OCI-LY7 (cell line): ENCODE measurements around the gene NGB. TPM values are rescaled to one million over a fixed set of nuclear protein-coding genes. Genes with fewer than 3 reads are reported as not detected.

Experiments
- BruUV-seq: library from RNA; stranded (reverse); fragments of 400-500 nt; replicated peaks from 2 replicates; lab custom pipeline; 2021; lab: Mats Ljungman, UMichigan
- CTCF ChIA-PET: fragments of 300-600 bp; sonication (Branson Sonifier 250); formaldehyde crosslinking; loops from one replicate; lab custom pipeline; 2022; ENCODE audit warnings: antibody characterized with exemption; ENCODE audit not compliant: unreplicated experiment; lab: Charles Lee
- POLR2A ChIA-PET: fragments of 300-600 bp; sonication (Branson Sonifier 250); formaldehyde crosslinking; loops from one replicate; lab custom pipeline; 2022; ENCODE audit warnings: antibody characterized with exemption; lab: Charles Lee
- DNase-seq: peaks from one replicate; pipeline ENCODE4 v3.0.0-alpha.2; 2015; ENCODE audit warnings: low spot score
- H2AFZ ChIP-seq: fragments of 200-600 bp; sonication (generic), shearing (Covaris generic); 2 replicates; pipeline ENCODE4 v1.6.1; 2014; ENCODE audit warnings: mild to moderate bottlenecking, antibody characterized with exemption, low read length, moderate library complexity
- H3K27ac ChIP-seq: fragments of 200-600 bp; sonication (generic); 2 replicates; pipeline ENCODE4 v1.5.1; 2014; ENCODE audit warnings: mixed run types, low read depth, mild to moderate bottlenecking, moderate library complexity, low read length, inconsistent platforms; ENCODE audit not compliant: poor library complexity, severe bottlenecking
- H3K36me3 ChIP-seq: fragments of 200-600 bp; sonication (generic); 2 replicates; pipeline ENCODE4 v1.6.1; 2014; ENCODE audit warnings: mild to moderate bottlenecking, antibody characterized with exemption, low read length, moderate library complexity, mixed read lengths; ENCODE audit not compliant: insufficient read depth
- H3K4me1 ChIP-seq: fragments of 200-600 bp; sonication (generic); 2 replicates; pipeline ENCODE4 v1.5.1; 2014; ENCODE audit warnings: mild to moderate bottlenecking, low read length; ENCODE audit not compliant: insufficient read depth, poor library complexity, severe bottlenecking
- H3K4me2 ChIP-seq: fragments of 200-600 bp; sonication (generic); 2 replicates; pipeline ENCODE4 v1.6.1; 2014; ENCODE audit warnings: mild to moderate bottlenecking, low read length
- H3K4me3 ChIP-seq: fragments of 200-600 bp; sonication (generic); 2 replicates; pipeline ENCODE4 v1.5.1; 2014; ENCODE audit warnings: mild to moderate bottlenecking, low read depth, low read length; ENCODE audit not compliant: poor library complexity, severe bottlenecking
- H3K79me2 ChIP-seq: fragments of 200-600 bp; sonication (generic); 2 replicates; pipeline ENCODE4 v1.6.1; 2016; ENCODE audit warnings: low read depth, mild to moderate bottlenecking, low read length, moderate library complexity, mixed read lengths; ENCODE audit not compliant: insufficient read depth
- H3K9me2 ChIP-seq: fragments of 200-600 bp; sonication (generic); 2 replicates; pipeline ENCODE4 v1.6.1; 2016; ENCODE audit warnings: mild to moderate bottlenecking, low read length, mixed read lengths; ENCODE audit not compliant: insufficient read depth
- H3K9me3 ChIP-seq: fragments of 200-600 bp; sonication (generic); 2 replicates; pipeline ENCODE4 v1.6.1; 2014; ENCODE audit warnings: mild to moderate bottlenecking, mixed run types, low read length, mixed read lengths
- H4K20me1 ChIP-seq: fragments of 200-600 bp; sonication (generic); 2 replicates; pipeline ENCODE4 v1.6.1; 2014; ENCODE audit warnings: mild to moderate bottlenecking, antibody characterized with exemption, low read length, moderate library complexity, mixed read lengths; ENCODE audit not compliant: insufficient read depth
- CTCF ChIP-seq: fragments of 200-600 bp; sonication (generic); conservative IDR thresholded peaks from 2 replicates; pipeline ENCODE4 v1.5.1; 2014; ENCODE audit warnings: mild to moderate bottlenecking, antibody characterized with exemption, low read length, moderate library complexity, mixed read lengths
- EZH2phosphoT487 ChIP-seq: fragments of 200-600 bp; sonication (generic); IDR thresholded peaks from 2 replicates; pipeline ENCODE4 v1.6.1; 2018; ENCODE audit warnings: low read depth, borderline replicate concordance, mild to moderate bottlenecking, mixed run types, antibody characterized with exemption, low read length, moderate library complexity, mixed read lengths
- intact Hi-C: fragments of 100-400 bp; cut with micrococcal nuclease; formaldehyde crosslinking; loops from one replicate; pipeline ENCODE4 v1.10.0; 2022; ENCODE audit not compliant: unreplicated experiment
- total RNA-seq, 2 experiments: library from RNA; depleted of rRNA in 1 of 2; stranded (reverse); fragments of >200 nt in 1 of 2; shearing (Covaris generic) in 1 of 2; gene quantifications; 2 replicates each; pipeline ENCODE4 v1.2.3, GENCODE V29; 2014 to 2022

NGB gene
- total RNA-seq, 2 experiments from 2014 or later, result not detected

DNA sequence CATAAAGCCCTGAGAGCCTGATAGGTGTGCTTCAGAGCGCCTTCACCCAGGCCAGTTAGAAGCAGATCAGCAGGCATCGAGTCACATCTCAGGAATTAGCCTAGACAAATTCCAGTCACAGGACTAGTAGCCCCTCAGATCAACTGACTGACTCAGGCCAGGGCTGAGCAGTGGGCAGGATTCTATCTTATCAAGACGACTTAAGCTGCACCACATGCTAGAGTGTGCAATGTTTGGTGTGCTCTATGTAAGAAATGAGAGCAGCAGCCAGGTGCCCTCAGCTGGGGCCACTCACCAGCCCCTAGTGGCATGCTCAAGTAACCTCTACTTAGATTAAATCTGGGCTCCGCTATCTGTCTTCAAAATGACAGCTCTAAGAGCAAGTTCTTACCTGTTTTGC is 19.7 kb upstream of the NGB start:
- ChIA-PET CTCF (no interaction called here), POLR2A (interaction anchor here (0.8 to 1.3 kb wide), 2 partner anchors 13 to 23 kb away, joined by 3 to 6 read pairs; no protein-coding TSS in a partner anchor)
- no peaks in the 10 kb centered on the region for H3K4me1 ChIP-seq
- H3K4me2 ChIP-seq, result no peak overlapping the region
- H2AFZ ChIP-seq, result no peak overlapping the region
- H3K9me3 ChIP-seq, result no peaks in the 10 kb centered on the region
- H4K20me1 ChIP-seq, result no peaks in the 10 kb centered on the region
- no peaks in the 10 kb centered on the region for H3K9me2 ChIP-seq
- H3K36me3 ChIP-seq, result peaks cover 18% of the 10 kb centered on the region; the same call in 1 of the 2 replicates
- DNase-seq, result peak; percentile 18
- no peak overlapping the region for H3K4me3 ChIP-seq
- BruUV-seq, result no TSS peak
- H3K27ac ChIP-seq, result no peak overlapping the region
- intact Hi-C loops, result no loop called here
- H3K79me2 ChIP-seq, result no peaks in the 10 kb centered on the region
- TF ChIP-seq EZH2phosphoT487 (no peak), CTCF (peak; percentile 27; the same call in 1 of the 2 replicates)

- no peak overlapping the region for H3K4me2 ChIP-seq
- no peak for DNase-seq
- CTCF ChIA-PET, result no interaction called here
- H4K20me1 ChIP-seq, result no peaks in the 10 kb centered on the region
- no peak overlapping the region for H2AFZ ChIP-seq
- no peaks in the 10 kb centered on the region for H3K79me2 ChIP-seq
- TF ChIP-seq EZH2phosphoT487, result no peak
- no peak for TF ChIP-seq CTCF
- no peak overlapping the region for H3K27ac ChIP-seq
- no TSS peak for BruUV-seq
- H3K4me1 ChIP-seq, result no peaks in the 10 kb centered on the region
- intact Hi-C loops, result no loop called here
- no peaks in the 10 kb centered on the region for H3K9me2 ChIP-seq
- POLR2A ChIA-PET, result interaction anchor here (0.7 kb wide), 1 partner anchor 164 kb away, joined by 3 read pairs; no protein-coding TSS in a partner anchor
- H3K36me3 ChIP-seq, result peaks cover 25% of the 10 kb centered on the region
- H3K4me3 ChIP-seq, result no peak overlapping the region
- H3K9me3 ChIP-seq, result no peaks in the 10 kb centered on the region
These were observed 15.6 kb upstream of the NGB start for GRCh38 chr14:77286576-77286975.

DNA sequence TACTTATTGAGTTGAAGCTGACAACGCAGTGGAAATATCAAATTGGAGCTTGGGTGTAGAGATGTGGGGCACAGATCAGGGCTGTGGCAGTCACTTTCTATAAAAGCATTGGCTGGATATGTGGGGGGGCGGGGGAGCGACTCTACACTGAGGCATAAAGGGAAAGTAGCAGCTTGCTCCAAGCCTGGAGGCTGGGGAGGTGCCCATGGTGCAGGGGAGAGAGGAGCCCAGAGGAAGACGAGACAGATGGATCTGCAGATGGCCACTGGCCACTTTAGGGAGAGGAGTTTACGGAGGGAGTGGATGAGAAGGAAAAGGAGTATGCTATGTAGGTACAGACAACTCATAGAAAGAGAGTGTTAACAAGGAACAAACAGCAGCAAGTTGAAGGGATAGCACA is 13.5 kb upstream of the NGB start:
- H3K79me2 ChIP-seq, result no peaks in the 10 kb centered on the region
- H3K9me3 ChIP-seq, result no peaks in the 10 kb centered on the region
- TF ChIP-seq CTCF (no peak), EZH2phosphoT487 (no peak)
- H4K20me1 ChIP-seq, result no peaks in the 10 kb centered on the region
- no peak overlapping the region for H2AFZ ChIP-seq
- CTCF ChIA-PET, result no interaction called here
- POLR2A ChIA-PET, result interaction anchor here (0.6 to 1.0 kb wide), 3 partner anchors 9 to 226 kb away, joined by 3 to 4 read pairs (median 3); partner anchors contain the start of gene GSTZ1
- H3K9me2 ChIP-seq, result no peaks in the 10 kb centered on the region
- H3K4me1 ChIP-seq, result no peaks in the 10 kb centered on the region
- peaks cover 25% of the 10 kb centered on the region for H3K36me3 ChIP-seq
- no peak overlapping the region for H3K4me2 ChIP-seq
- BruUV-seq, result no TSS peak
- no peak for DNase-seq
- H3K27ac ChIP-seq, result no peak overlapping the region
- H3K4me3 ChIP-seq, result no peak overlapping the region
- intact Hi-C loops, result no loop called here
